Measurements from ENCODE around the gene TMEM213. TPM values are rescaled to one million over a fixed set of nuclear protein-coding genes. Genes with fewer than 3 reads are reported as not detected.

TMEM213 gene
- total and polyA plus RNA-seq, 2 donors (not counting 1 experiment from before 2014, with no cell fraction given): not detected

- Histone ChIP-seq H4K20me1 (ENCODE audit: control insufficient read depth, extremely low read depth, insufficient read depth, low read length) (no peaks in the 10 kb centered on the region), H3K36me3 (ENCODE audit: control insufficient read depth, insufficient read depth, low read length) (no peaks in the 10 kb centered on the region), H2AFZ (ENCODE audit: low read length) (no peak overlapping the region), H3K79me2 (ENCODE audit: control insufficient read depth, insufficient read depth, low read length) (no peaks in the 10 kb centered on the region), H3K9me3 (ENCODE audit: control insufficient read depth, insufficient read depth, low read depth, low read length) (no peaks in the 10 kb centered on the region), H3K27ac (ENCODE audit: insufficient read depth, low read length) (no peak overlapping the region), H3K4me2 (ENCODE audit: extremely low read depth, insufficient read depth, low read length) (no peak overlapping the region), H3K27me3 (ENCODE audit: control insufficient read depth, insufficient read depth, low read length) (no peaks in the 10 kb centered on the region), H3K4me3 (replicated peaks in 1 of 4; ENCODE audit: control extremely low read depth in 1 of 4, insufficient read depth in 1 of 4, low read depth in 3 of 4, low read length in 4 of 4) (no peak overlapping the region), H3K9ac (ENCODE audit: insufficient read depth, low read length) (no peak overlapping the region), H3K4me1 (ENCODE audit: control insufficient read depth, extremely low read depth, insufficient read depth, low read length) (no peaks in the 10 kb centered on the region)
- no peak for TF ChIP-seq EZH2 (IDR thresholded peaks at IDR 0.05; ENCODE audit: low read length, missing control alignments)
- no peak for TF ChIP-seq CTCF (conservative IDR thresholded peaks at IDR 0.05 in 1 of 2, IDR thresholded peaks at IDR 0.05 in 1 of 2; ENCODE audit: low read depth in 1 of 2, low read length in 2 of 2)
- DNase-seq (ENCODE audit: low read depth in 2 of 2): no peak
These were observed 47.3 kb upstream of the TMEM213 start for GRCh38 chr7:138750473-138750872.

- H3K79me2 ChIP-seq (ENCODE audit: control insufficient read depth, insufficient read depth, low read length): no peaks in the 10 kb centered on the region
- no peaks in the 10 kb centered on the region for H3K9me3 ChIP-seq (ENCODE audit: control insufficient read depth, insufficient read depth, low read depth, low read length)
- no peaks in the 10 kb centered on the region for H3K36me3 ChIP-seq (ENCODE audit: control insufficient read depth, insufficient read depth, low read length)
- H2AFZ ChIP-seq (ENCODE audit: low read length): no peak overlapping the region
- H3K27ac ChIP-seq (ENCODE audit: insufficient read depth, low read length): no peak overlapping the region
- no peak for DNase-seq (ENCODE audit: low read depth in 2 of 2)
- no peaks in the 10 kb centered on the region for H3K27me3 ChIP-seq (ENCODE audit: control insufficient read depth, insufficient read depth, low read length)
- TF ChIP-seq EZH2 (IDR thresholded peaks at IDR 0.05; ENCODE audit: low read length, missing control alignments) (no peak), CTCF (conservative IDR thresholded peaks at IDR 0.05 in 1 of 2, IDR thresholded peaks at IDR 0.05 in 1 of 2; ENCODE audit: low read depth in 1 of 2, low read length in 2 of 2) (no peak)
- no peak overlapping the region for H3K4me3 ChIP-seq (replicated peaks in 1 of 4; ENCODE audit: control extremely low read depth in 1 of 4, insufficient read depth in 1 of 4, low read depth in 3 of 4, low read length in 4 of 4)
- H3K4me1 ChIP-seq (ENCODE audit: control insufficient read depth, extremely low read depth, insufficient read depth, low read length): no peaks in the 10 kb centered on the region
- no peak overlapping the region for H3K4me2 ChIP-seq (ENCODE audit: extremely low read depth, insufficient read depth, low read length)
- H3K9ac ChIP-seq (ENCODE audit: insufficient read depth, low read length): no peak overlapping the region
- no peaks in the 10 kb centered on the region for H4K20me1 ChIP-seq (ENCODE audit: control insufficient read depth, extremely low read depth, insufficient read depth, low read length)
These were observed 46.8 kb upstream of the TMEM213 start for GRCh38 chr7:138750901-138751464.

DNA sequence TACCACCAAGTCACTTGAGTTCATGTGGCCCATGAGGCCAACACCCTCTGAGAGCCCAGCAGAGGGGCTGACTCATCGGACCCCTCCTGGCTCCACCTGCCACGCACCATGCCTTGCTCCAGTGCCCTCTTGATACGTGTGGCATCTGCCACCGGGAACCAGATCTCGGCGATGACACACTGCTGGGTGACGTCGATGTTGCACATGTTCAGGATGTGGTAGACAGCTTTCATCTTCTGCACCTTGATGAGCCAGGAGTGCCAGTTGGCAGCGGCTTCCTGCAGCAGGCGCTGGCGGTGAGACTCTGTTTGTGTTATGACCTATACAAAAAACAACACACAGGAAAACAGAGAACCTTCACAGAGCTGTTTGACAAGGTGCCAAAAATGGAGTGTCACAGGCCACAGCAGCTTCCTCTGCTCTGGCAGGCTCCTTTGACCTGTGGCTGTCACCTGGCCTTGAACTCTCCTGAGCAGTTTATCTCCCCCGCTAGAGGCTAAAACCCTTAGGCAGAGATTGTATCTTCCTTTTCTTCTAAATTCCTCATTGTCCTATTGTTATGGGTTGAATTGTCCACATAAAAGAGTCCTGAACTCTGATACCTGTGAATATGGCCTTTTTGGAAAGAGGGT is 45.2 kb upstream of the TMEM213 start:
- TF ChIP-seq EZH2 (IDR thresholded peaks at IDR 0.05; ENCODE audit: low read length, missing control alignments) (no peak), CTCF (conservative IDR thresholded peaks at IDR 0.05 in 1 of 2, IDR thresholded peaks at IDR 0.05 in 1 of 2; ENCODE audit: low read depth in 1 of 2, low read length in 2 of 2) (no peak)
- Histone ChIP-seq H3K4me2 (ENCODE audit: extremely low read depth, insufficient read depth, low read length) (no peak overlapping the region), H3K4me1 (ENCODE audit: control insufficient read depth, extremely low read depth, insufficient read depth, low read length) (no peaks in the 10 kb centered on the region), H3K36me3 (ENCODE audit: control insufficient read depth, insufficient read depth, low read length) (no peaks in the 10 kb centered on the region), H3K79me2 (ENCODE audit: control insufficient read depth, insufficient read depth, low read length) (no peaks in the 10 kb centered on the region), H4K20me1 (ENCODE audit: control insufficient read depth, extremely low read depth, insufficient read depth, low read length) (no peaks in the 10 kb centered on the region), H3K9ac (ENCODE audit: insufficient read depth, low read length) (no peak overlapping the region), H3K9me3 (ENCODE audit: control insufficient read depth, insufficient read depth, low read depth, low read length) (no peaks in the 10 kb centered on the region), H3K27ac (ENCODE audit: insufficient read depth, low read length) (no peak overlapping the region), H3K4me3 (replicated peaks in 1 of 4; ENCODE audit: control extremely low read depth in 1 of 4, insufficient read depth in 1 of 4, low read depth in 3 of 4, low read length in 4 of 4) (no peak overlapping the region), H3K27me3 (ENCODE audit: control insufficient read depth, insufficient read depth, low read length) (no peaks in the 10 kb centered on the region), H2AFZ (ENCODE audit: low read length) (no peak overlapping the region)
- DNase-seq (ENCODE audit: low read depth in 2 of 2): peak in 1 of 2 donors; percentile 40
